Ramos (cell line): Measurements from ENCODE around the gene FHOD1.

ENCODE experiments used
- in situ Hi-C: fragments of 300-500 bp; cut with MboI; formaldehyde crosslinking; loops from one replicate; pipeline ENCODE4 v1.14.3; 2022; ENCODE audit warnings: low sequenced_read_pairs; ENCODE audit not compliant: unreplicated experiment

Gene FHOD1

DNA sequence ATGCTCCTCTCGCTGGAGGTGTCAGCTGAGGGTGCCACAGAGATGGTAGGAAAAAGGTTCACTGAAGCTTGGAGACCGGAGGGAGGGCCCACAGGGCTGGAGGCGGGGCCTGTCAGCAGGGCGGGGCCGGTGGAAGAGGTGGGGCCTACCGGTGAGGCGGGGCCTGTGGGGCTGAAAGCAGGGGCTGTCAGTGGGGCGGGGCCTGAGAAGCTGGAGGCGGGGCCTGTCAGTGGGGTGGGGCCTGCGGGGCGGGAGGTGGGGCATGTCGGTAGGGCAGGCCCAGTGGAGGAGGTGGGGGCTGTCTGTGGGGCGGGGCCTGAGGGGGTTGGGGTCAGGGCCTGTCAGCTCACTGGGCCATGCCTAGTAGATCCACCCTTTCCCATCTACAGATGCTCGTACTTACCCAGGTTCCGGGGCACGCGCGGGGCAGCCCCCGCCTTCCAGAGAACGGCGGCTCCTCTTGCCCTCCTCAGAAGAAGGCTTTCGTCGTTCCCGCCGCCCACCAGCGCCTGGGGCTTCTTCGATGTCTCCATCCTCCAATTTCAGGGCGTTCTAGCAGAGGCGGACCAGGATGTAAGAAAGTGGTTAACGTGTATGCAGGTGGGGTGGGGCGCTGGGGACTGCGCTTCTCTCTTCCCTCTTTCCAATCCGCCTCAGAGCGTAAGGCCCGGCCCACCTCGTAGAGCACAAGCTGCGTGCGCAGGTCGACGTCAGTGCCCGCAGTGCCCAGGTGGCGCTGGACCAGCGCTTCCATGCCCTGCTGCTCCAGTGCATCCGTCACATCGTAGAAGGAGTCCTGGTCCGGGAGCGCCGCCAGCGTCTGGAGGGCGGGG, 10.5 kb downstream of the FHOD1 start:
- in situ Hi-C loops, result no loop called here

DNA sequence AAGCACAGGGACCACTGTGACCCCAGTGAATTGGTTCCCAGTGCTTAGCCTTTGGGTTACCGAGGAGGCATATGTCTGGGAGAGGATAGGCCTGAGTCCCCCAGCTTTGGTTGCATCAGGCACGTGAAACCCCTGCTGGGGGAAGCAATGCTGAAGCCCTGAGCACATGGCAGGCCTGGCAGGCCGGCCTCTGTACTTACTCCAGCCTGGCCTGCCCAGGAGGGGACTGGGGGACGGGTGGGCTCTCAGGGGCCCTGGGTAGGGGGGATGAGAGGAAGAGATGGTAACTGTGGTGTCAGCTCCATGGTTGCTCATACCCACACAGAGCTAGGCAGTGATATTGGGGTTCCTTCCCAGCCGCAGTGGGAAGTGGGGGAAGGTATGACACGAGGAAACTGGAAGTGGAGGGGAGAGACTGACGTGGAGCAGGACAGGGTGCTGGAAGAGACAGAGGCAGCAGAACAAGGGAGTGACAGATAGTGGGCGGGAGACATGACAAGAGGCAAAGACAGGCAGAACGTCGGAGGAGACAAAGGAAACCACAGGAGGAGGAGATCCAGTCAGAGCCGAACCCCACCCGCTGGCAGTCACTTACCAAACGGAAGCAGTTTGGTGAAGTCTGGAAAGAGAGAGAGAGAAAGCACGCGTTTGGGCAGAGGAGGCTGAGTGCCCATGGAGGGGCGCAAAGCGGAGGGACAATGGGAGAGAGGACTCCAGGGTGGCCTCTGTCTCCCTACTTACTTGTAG, 11.3 kb downstream of the FHOD1 start:
- in situ Hi-C loops, result no loop called here

DNA sequence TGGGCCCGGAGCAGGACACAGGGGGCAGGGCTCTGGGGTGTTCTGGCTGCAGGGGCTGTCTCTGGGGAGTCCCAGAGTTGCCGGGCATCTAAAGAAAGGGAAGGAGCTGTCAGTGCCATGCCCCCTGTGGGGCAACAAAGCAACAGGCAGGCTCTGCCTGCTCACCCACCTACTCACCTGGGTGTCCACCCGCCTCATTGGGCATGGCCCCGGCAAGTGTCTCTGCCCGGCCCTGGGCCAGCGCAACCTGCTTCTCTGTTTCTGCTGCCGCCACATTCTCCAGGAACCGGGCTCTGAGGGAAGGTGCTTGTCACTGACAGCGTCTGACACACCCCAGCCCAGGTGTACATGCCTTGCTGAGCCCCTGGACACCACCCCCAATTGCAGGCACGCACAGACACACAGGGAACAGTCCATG, 13.1 kb downstream of the FHOD1 start:
- in situ Hi-C loops, result no loop called here

GRCh38 chr16:67233596-67233995, 13.7 kb downstream of the FHOD1 start:
- in situ Hi-C loops, result no loop called here

DNA sequence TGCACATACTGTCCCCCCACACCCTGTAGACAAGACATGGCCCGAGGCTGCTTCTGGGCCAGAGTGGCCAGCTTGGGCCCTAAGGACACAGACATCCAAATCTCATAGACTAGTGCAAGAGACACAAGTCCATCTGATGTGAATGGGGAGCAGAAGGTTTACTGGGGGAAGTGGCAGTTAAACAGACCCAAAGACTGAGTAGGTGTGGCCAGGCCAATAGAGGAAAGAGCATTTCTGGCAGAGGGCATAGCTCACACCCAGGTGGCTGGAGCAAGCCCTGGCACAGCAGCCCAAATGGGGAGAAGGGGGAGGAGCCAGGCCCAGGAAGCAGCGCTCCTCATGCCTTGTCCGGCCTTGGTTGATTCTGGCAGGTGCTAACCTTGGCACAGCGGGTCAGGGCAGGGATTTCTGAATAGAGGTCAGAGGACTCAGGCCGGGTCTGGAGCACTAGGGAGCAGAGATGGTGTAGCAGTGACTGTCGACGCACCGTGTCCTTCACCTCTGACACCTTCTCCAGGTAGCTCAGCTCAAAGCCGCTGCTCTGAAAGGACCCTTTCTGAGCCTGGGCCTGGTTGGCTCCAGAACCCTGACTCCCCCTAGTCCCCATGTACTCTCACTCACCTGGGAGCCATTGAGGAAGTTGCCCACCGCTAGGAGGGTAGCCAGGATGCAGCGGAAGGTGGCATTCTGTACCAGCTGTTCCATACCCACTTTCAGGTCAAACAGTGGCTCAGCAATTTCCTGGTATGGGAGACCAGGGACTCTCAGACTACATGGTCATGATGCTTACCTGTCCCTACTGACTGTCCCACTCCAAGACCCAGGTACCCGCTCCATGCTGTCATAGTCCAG, 16.2 kb downstream of the FHOD1 start:
- in situ Hi-C loops, result no loop called here

DNA sequence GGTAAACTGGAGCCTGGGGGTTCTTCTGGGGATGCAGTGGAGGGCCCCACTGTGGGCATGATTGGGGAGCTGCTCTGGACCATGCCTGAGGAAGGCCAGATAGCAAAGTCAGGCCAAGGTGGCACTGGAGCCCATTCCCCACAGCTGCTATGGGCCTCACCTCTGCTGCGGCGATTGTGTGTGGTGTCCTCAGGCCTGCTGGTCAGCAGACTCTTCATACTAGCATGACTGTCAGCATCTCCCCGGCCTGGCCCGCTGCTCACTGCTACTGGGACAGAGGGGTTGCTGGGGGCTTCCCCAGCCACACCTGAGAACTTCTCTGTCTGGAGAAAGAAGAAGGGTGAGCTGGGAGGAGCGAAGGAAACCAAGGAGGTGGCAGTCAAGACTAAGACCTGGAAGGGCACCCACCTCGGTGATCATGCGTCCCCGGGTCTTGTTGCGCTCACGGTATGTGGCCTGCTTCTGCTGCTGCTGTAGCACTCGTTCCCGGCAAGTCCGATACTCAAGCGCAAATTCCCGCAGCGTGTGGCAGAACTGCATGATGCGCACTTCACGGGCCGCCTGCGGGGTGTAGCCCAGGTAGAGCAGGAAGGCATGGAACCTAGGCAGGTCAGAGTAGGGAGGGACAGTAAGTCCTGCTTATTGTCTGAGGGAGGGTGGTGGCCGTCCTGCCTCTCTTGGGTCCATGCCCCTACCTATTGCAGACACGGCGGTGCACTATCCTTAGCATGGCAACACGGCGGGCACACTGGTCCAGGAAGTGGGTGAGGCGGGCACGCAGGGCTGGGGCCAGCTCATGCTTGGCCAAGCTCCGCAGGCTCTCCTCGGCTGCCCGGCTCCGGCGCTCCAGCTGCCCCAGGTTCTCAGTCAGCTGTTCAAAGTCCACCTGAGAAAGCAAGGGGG, 17.1 kb downstream of the FHOD1 start:
- in situ Hi-C loops, result no loop called here

GRCh38 chr16:67228905-67229304, 18.4 kb downstream of the FHOD1 start:
- in situ Hi-C loops, result no loop called here

- in situ Hi-C loops, result no loop called here
Observed at GRCh38 chr16:67228034-67228785, 19.1 kb downstream of the FHOD1 start.

GRCh38 chr16:67227567-67227921, 19.7 kb downstream of the FHOD1 start:
- in situ Hi-C loops, result no loop called here

- in situ Hi-C loops, result no loop called here
Observed at GRCh38 chr16:67226804-67227566, 20.3 kb downstream of the FHOD1 start, which contains the start of gene TMEM208. Gene TMEM208 (plus strand): TSS chr16:67227130. CDS start chr16:67227219, 89 bp downstream.

DNA sequence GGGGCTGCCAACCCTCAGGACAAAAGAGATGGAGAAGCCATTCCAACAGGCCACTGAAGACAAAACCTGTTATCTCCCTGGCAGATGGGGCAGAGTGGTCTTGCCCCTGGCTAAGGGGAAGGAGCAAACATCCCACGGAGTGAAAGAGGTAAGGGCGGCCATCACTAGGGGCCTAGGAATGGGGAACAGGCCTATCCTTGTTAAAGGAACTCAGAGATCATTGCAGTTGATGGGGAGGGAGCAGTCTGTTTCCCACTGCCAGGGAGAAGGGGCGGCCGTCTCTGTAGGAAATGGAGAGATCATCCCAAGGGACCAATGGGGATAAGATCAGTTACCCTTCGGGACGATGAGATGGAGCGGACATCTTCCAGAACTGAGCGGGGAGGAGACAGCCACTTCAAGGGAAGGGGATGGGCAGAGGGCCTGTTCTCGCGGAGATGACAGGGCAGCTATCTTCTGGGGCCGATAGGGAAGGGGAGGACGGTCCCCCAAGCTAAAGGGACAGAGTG, 20.9 kb downstream of the FHOD1 start:
- in situ Hi-C loops, result no loop called here

- in situ Hi-C loops, result no loop called here
Observed at GRCh38 chr16:67223992-67224391, 23.3 kb downstream of the FHOD1 start.

DNA sequence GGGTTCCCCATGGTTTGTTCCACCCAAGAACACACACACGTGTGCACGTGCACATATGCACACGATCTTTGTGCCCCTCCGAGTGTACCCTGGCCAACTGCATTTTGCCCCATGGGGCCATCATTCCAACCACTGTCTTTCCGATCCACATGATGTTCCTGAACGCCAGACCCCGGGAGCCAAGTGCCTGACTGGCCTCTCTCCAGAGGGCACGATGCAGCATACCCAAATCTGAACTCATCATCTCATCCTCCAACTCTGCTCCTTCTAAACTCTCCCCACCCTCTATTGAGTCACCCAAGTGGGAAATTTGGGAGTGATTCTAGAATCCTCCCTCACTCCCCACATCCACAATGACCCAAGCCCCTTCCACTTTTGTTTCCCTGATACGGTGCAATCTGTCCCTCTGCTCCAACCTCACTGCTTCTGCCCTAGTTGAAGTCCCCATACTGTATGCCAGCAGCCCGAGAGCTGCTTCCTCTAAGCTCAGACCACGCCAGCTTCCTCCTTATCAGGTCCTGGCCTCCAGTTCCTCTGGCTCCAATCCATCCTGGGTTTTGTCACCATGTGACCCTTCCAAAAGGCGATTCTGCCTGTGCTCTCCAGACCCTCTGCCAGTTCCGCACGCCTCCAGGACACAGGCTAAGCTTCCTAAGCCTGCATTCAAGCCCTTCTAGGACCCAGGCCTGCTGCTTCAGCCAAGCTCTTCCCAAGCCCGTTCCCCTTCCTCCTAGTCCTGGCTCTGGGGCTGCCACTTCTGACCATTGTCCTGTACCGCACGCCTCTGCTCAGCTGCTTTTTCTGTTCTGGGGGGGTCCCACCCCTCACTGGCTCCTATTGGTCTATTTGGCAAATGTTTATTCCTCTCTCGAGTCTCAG, 30.4 kb downstream of the FHOD1 start:
- in situ Hi-C loops, result no loop called here

DNA sequence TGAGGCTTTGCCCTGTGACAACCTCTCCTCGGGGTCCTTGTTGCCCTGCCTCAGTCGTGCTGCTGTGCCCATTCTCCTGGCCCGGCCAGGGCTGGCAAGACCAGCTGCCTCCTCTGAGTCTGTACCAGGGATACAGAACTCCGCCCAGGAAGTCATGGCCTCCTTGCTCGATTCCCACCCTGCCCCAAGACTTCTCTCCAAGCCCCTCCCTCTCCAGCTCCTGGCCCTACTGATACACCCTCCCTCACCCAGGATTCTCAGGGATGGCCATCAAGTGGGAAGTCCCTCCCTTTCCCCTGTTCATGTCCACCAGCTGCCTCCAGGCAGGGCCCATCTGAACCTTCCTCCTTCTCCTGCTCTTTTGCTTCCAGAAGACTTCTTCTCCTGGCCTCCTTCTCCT, 31.6 kb downstream of the FHOD1 start:
- in situ Hi-C loops, result no loop called here

- in situ Hi-C loops, result no loop called here
Observed at GRCh38 chr16:67213197-67214019, 33.9 kb downstream of the FHOD1 start.

DNA sequence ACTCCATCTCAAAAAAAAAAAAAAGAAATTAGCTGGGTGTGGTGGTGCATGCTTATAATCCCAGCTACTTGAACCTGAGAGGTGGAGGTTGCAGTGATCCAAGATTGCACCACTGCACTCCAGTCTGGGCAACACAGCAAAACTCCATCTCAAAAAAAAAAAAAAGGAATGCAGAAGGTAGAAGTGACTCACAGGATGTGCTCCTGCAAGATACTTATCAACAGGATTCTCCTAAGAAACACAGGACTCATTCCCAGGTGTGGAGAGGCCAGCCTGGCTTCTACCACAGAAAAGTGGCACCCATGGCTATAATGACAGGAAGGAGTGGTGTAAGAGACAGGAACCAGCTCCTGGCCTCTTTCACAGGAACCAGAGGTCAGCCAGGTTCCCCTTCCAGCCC, 34.5 kb downstream of the FHOD1 start:
- in situ Hi-C loops, result no loop called here
